K562 (cell line): ENCODE data around the gene ZNF26. TPM values are rescaled to one million over a fixed set of nuclear protein-coding genes. Genes with fewer than 3 reads are reported as not detected.

ENCODE experiments used
- BRD9 ChIP-seq: fragments of 450-650 bp; IDR thresholded peaks from 2 replicates; pipeline ENCODE4 v1.6.1; 2018; ENCODE audit warnings: low read depth; ENCODE audit not compliant: partially characterized antibody
- COPS2 ChIP-seq: fragments of 450-650 bp; conservative IDR thresholded peaks from 2 replicates; pipeline ENCODE4 v1.6.1; 2016; ENCODE audit warnings: mild to moderate bottlenecking, moderate library complexity
- CTCFL ChIP-seq: IDR thresholded peaks from 2 replicates; pipeline ENCODE4 v1.6.1; 2011; ENCODE audit warnings: borderline replicate concordance, low read depth, mild to moderate bottlenecking, moderate library complexity, low read length; ENCODE audit not compliant: insufficient read depth, poor library complexity, severe bottlenecking
- ELF2 ChIP-seq: fragments of 250-450 bp; sonication (Bioruptor Pico); IDR thresholded peaks from 2 replicates; pipeline ENCODE4 v1.5.0; 2021; ENCODE audit warnings: mild to moderate bottlenecking
- ELF4 ChIP-seq: fragments of 450-650 bp; formaldehyde crosslinking; IDR thresholded peaks from 2 replicates; pipeline ENCODE4 v1.4.0; 2022; ENCODE audit warnings: missing genetic modification characterization
- ELK3 ChIP-seq: fragments of 450-650 bp; formaldehyde crosslinking; IDR thresholded peaks from 2 replicates; pipeline ENCODE4 v1.4.0; 2020; ENCODE audit warnings: mild to moderate bottlenecking
- EP300 ChIP-seq: IDR thresholded peaks from 2 replicates; pipeline ENCODE4 v1.6.1; 2012; ENCODE audit warnings: low read length, improper control_type of control experiment
- EP400 ChIP-seq: fragments of 450-650 bp; IDR thresholded peaks from 2 replicates; pipeline ENCODE4 v1.6.1; 2017; ENCODE audit warnings: antibody characterized with exemption, mild to moderate bottlenecking, moderate library complexity
- EZH2 ChIP-seq: IDR thresholded peaks from 2 replicates; pipeline ENCODE4 v1.6.1; 2012; ENCODE audit warnings: low read depth, mild to moderate bottlenecking, inconsistent platforms, low read length, borderline replicate concordance
- HMG20B ChIP-seq: fragments of 250-450 bp; sonication (Bioruptor Pico); IDR thresholded peaks from 2 replicates; pipeline ENCODE4 v1.5.0; 2021; ENCODE audit warnings: mild to moderate bottlenecking
- MXD1 ChIP-seq: fragments of 250-450 bp; sonication (Bioruptor Pico); IDR thresholded peaks from 2 replicates; pipeline ENCODE4 v1.8.0; 2021; ENCODE audit warnings: borderline replicate concordance, mild to moderate bottlenecking, moderate library complexity; ENCODE audit not compliant: poor library complexity, severe bottlenecking
- NR0B1 ChIP-seq: fragments of 450-650 bp; IDR thresholded peaks from one replicate; pipeline ENCODE4 v1.6.1; 2018; ENCODE audit warnings: mild to moderate bottlenecking, moderate library complexity; ENCODE audit not compliant: partially characterized antibody
- NR2C2 ChIP-seq, 2 experiments: fragments of 200-800 bp in 1 of 2; sonication (Bioruptor generic) in 1 of 2; sonication (generic) in 1 of 2; formaldehyde crosslinking in 1 of 2; IDR thresholded peaks; 2 replicates each; pipeline versions ENCODE4 v1.6.1 to v1.8.0; 2016 to 2022; ENCODE audit warnings: mild to moderate bottlenecking in 1 of 2, missing compliant biosample characterization in 1 of 2, missing genetic modification characterization in 1 of 2, missing genetic modification reagents in 1 of 2
- PRPF4 ChIP-seq: fragments of 200-400 bp; formaldehyde crosslinking; IDR thresholded peaks from one replicate; pipeline ENCODE4 v1.6.1; 2017; ENCODE audit warnings: low read length, low read depth, mild to moderate bottlenecking; ENCODE audit not compliant: insufficient read depth, poor library complexity, severe bottlenecking
- RHOXF2B ChIP-seq: fragments of 250-450 bp; sonication (Bioruptor Pico); conservative IDR thresholded peaks from 2 replicates; pipeline ENCODE4 v1.5.1; 2021
- ZNF175 ChIP-seq: fragments of 200-800 bp; sonication (Bioruptor generic); IDR thresholded peaks from 2 replicates; pipeline ENCODE4 v1.6.1; 2016; ENCODE audit warnings: low read depth, mild to moderate bottlenecking, missing genetic modification characterization, missing compliant biosample characterization
- ZNF592 ChIP-seq: fragments of 450-650 bp; IDR thresholded peaks from 2 replicates; pipeline ENCODE4 v1.6.1; 2017; ENCODE audit warnings: antibody characterized with exemption, mild to moderate bottlenecking
- polyA plus RNA-seq, 8 experiments: library from polyadenylated mRNA; depleted of rRNA in 4 of 8; stranded (reverse) in 5 of 8; unstranded in 3 of 8; fragments of >200 nt; fragmentation: Nextera tagmentation in 2 of 8; fragmentation: Illumina TruSeq in 1 of 8; extraction: Ambion mirVana in 2 of 8; extraction: Trizol in 1 of 8; gene quantifications; 2 replicates each; pipeline versions ENCODE4 v1.2.1 to v1.2.3, GENCODE V29; 2011 to 2014; ENCODE audit warnings: inconsistent platforms in 1 of 8, missing spikeins in 1 of 8
- total RNA-seq, 7 experiments: library from RNA; depleted of rRNA in 6 of 7; stranded (reverse); fragments of >200 nt in 6 of 7; fragmentation: Illumina TruSeq in 2 of 7; extraction: Trizol in 2 of 7; gene quantifications; 2 replicates each; pipeline versions ENCODE4 v1.2.1 to v1.2.3, GENCODE V29; 2011 to 2021; ENCODE audit warnings: low replicate concordance in 1 of 7

Gene ZNF26
- total and polyA plus RNA-seq, 9 of the 15 experiments (the other 6 are each of a cell fraction or from before 2014, with no cell fraction given): 1.2 to 14.1 (median 8.0) TPM

GRCh38 chr12:132986001-132986884 is at the start of gene ZNF26 (continued):
- TF ChIP-seq ZNF175 (CRISPR knock-in tag) (no peak), EP400 (peak; percentile 92), ELK3 (CRISPR knock-in tag) (no peak), ELF2 (CRISPR knock-in tag) (peak; percentile 89), ZNF592 (no peak), EP300 (no peak), CTCFL (no peak), RHOXF2B (no peak), NR2C2 (CRISPR knock-in tag; IDR thresholded peaks at IDR 0.05) (peak; percentile 63; the same call in 1 of the 2 replicates), NR2C2 (tag; IDR thresholded peaks at IDR 0.05) (peak; percentile 82), BRD9 (no peak), NR0B1 (no peak), COPS2 (no peak), HMG20B (CRISPR knock-in tag) (no peak), PRPF4 (no peak), ELF4 (CRISPR knock-in tag) (peak; percentile 67; the same call in 1 of the 2 replicates), MXD1 (CRISPR knock-in tag) (peak; percentile 78), EZH2 (no peak)
